Fibroblast of lung (primary cell): ENCODE data around the gene HS3ST6.

Source experiments
- CTCF ChIP-seq, 2 donors: IDR thresholded peaks in 1 of 2; conservative IDR thresholded peaks in 1 of 2; 1 replicate in 1 of 2; 2 replicates in 1 of 2; pipeline ENCODE4 v1.5.1; 2011 to 2012; ENCODE audit warnings: low read length in 2 of 2, control low read depth in 1 of 2, inconsistent platforms in 1 of 2, low read depth in 1 of 2, mild to moderate bottlenecking in 1 of 2
- EZH2 ChIP-seq: IDR thresholded peaks from 2 replicates; pipeline ENCODE4 v1.5.1; 2012; ENCODE audit warnings: low read length, control low read depth, mild to moderate bottlenecking; ENCODE audit errors: missing control alignments

- TF ChIP-seq CTCF (conservative IDR thresholded peaks at IDR 0.05 in 1 of 2, IDR thresholded peaks at IDR 0.05 in 1 of 2; ENCODE audit: low read depth in 1 of 2, low read length in 2 of 2) (no peak), EZH2 (no peak)
These were observed 35.5 kb upstream of the HS3ST6 start for GRCh38 chr16:1953734-1954133.
